LNCAP (cell line): Measurements from ENCODE around the gene PSKH1.
A peak's percentile ranks its signal among the peaks of the same experiment; 100 is the strongest.

Source experiments
- TF ChIP-seq, protein P1 (sequence below): fragments of 450-650 bp; IDR thresholded peaks from 2 replicates; pipeline ENCODE4 v1.5.1; 2017; ENCODE audit warnings: mild to moderate bottlenecking

The PSKH1 gene

DNA sequence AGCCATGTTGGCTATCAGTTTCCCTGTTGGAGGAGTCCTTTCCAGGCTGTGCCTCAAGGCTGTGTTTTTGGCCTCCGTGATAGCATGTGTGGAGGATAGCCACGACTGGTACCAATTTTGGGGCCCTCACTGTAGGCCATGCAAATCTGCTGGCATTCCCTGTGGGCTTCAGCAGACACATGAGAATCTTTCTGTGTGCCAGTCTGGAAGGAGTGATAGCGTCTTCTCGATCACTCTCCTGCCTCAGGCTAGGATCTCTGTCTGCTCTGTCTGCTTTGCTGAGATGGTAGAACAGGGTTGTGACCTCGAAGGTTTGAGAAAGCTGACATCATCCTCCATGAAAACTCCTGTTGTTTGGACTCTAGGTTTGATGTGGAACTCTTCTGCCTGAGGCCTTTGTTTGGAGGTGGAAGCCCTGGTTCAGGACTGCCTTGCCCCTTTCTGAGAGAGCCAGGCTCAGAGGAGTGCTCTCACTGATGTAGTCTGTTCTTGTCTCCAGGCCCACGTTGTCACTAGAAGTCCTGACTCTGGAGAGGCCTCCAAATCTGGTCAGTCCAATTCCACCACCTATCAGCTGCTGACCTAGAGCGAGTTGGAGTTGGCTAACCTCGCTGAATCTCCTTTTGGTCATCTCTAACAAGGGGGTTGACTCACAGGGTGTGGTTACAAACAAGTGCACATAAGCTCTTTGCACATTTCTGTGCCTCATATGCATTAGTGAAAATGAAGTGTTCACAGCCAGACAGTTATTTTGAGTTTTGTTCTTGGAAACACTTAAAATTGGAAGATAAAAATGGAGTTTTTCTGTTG, 32.3 kb upstream of the PSKH1 start:
- TF ChIP-seq, protein P1, sequence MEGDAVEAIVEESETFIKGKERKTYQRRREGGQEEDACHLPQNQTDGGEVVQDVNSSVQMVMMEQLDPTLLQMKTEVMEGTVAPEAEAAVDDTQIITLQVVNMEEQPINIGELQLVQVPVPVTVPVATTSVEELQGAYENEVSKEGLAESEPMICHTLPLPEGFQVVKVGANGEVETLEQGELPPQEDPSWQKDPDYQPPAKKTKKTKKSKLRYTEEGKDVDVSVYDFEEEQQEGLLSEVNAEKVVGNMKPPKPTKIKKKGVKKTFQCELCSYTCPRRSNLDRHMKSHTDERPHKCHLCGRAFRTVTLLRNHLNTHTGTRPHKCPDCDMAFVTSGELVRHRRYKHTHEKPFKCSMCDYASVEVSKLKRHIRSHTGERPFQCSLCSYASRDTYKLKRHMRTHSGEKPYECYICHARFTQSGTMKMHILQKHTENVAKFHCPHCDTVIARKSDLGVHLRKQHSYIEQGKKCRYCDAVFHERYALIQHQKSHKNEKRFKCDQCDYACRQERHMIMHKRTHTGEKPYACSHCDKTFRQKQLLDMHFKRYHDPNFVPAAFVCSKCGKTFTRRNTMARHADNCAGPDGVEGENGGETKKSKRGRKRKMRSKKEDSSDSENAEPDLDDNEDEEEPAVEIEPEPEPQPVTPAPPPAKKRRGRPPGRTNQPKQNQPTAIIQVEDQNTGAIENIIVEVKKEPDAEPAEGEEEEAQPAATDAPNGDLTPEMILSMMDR = no peak

DNA sequence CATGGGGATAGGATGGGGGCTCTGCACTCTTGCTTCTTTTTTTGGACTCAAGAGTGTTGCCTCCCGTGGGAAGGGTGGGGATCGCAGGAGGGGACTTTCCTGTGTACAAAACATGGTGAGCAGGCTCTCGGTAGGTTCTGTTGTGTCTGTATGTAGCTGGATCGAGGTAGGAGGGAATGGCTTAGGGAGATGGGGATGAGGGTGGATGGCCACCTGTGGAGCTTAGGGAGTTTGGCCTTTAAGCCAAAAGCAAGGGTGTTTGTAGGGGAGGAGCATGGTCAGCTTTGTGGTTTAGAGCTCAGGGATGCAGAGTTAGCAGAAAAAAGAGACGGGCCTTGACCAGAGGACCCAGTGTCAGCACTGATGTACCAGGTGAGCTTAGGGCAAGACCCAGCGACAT, 31.2 kb upstream of the PSKH1 start:
- TF ChIP-seq, protein P1 = no peak

DNA sequence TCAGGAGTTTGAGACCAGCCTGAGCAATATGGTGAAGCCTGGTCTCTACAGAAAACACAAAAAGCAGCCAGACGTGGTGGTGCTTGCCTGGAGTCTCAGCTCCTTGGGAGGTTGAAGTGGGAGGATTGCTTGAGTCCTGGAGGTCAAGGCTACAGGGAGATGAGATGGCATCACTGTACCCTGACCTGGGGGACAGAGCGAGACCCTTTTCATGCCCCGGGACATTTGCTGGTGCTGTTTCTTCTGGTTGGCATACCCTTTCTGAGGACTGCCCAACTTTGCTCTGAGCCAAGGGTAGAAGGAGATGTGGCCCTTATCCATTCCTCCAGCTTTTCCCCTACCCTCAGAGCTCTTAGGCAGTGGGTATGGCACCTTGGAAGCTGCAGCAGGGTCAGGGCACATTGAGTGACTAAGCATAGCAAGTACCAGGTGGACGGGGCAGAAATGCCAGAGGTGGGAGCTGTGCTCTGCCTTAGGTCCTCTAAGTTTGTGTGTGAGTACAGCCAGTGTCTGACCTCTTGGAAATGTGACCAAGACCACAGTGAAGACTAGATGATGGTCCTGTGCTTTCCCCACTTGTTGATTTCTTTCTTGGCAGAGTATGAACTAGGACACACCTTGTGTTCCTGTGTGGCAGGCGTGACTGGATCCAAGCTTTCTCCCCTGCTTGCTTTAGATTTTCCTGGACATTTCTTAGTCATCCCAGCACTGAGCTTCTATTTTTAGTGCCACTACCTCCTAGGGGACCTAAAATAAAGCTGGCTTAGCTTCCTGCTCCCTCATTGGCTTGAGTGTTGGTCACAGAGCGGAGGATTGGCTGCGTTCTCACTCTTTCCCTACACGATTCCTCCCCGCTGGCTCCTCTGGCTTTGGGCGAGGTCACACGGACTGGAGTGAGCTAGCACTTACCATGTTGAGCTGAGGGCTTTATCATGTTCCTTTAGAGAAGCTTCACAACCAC, 30.2 kb upstream of the PSKH1 start:
- TF ChIP-seq, protein P1 = no peak

DNA sequence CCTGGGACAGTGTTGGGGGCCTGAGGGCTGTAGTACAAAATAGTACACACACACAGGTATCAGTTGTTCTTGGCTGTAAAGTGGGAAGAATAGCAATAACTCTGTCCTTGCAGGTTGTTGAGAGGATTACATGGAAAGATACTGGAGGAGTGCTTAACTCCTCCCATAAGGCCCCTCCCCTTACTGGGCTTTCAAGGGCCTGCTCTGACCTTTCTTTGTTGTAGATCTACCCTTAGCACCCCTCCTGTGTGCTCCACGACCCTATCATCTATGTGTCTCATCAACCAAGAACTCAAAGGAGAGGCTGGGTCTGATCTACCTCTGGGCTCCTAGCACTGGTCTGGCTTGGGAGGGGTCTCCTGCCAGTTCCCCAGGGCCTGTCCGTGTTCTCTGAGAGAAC, 28.5 kb upstream of the PSKH1 start:
- TF ChIP-seq, protein P1 = no peak

DNA sequence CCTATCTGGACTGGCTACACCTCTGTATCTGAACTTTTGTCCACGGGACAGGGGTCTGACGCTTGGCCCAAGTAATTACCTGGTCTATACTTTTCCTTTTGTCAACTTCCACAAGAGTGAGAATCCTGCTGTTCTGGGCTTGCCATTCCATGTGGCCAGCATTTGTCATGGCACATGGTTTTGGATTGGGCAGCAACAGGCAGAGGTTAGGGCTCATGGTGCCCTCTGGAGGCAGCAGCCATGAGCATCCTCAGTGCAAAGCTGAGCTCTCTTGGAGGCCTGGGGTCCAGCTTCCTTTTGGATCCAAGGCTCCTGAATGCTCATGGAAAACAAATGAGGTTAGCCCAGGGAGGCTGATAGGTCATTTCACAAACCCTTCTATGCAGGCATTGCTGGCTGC, 27.7 kb upstream of the PSKH1 start:
- TF ChIP-seq, protein P1 = peak; percentile 45; the same call in 1 of the 2 replicates

DNA sequence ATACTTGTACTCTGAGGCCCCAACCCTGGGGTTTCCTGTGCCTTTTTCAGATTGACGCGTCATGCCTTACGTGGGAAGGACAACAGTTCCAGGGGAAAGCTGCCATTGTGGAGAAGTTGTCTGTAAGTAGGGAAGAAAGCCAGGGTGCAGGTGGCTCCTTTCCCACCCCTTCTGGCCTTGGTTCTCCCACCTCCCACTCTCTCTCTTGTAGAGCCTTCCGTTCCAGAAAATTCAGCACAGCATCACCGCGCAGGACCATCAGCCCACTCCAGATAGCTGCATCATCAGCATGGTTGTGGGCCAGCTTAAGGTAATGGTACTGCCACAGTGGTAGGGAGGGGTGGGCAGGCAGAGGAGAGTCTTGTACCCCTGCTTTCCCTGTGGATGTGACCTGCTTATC, 24.8 kb upstream of the PSKH1 start:
- TF ChIP-seq, protein P1 = no peak

DNA sequence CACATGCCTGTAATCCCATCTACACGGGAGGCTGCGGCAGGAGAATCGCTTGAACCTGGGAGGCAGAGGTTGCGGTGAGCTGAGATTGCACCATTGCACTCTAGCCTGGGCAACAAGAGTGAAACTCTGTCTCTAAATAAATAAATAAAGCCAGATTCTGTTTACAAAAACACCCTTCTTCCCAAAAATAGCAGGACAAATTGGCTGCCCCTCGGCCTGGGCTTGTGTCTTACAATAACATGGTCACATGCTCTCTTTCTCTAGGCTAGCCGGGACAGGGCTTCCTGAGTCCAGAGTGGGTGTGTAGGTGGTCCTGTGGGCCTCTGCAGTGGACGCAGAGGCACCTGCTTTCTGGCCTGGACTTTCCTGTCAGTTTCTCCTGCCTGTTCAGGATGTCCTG, 23.4 kb upstream of the PSKH1 start:
- TF ChIP-seq, protein P1 = no peak
